Duodenal mucosa (tissue), 2 donors: ENCODE data around the gene ADCY9.

Source experiments
- H3K27ac ChIP-seq: one replicate; pipeline ENCODE4 v1.7.0; 2013; ENCODE audit warnings: low read depth, low read length
- H3K27me3 ChIP-seq, 2 donors: one replicate each; pipeline ENCODE4 v1.7.0; 2013; ENCODE audit warnings: low read length in 2 of 2, control low read depth in 1 of 2; ENCODE audit not compliant: insufficient read depth in 2 of 2, control insufficient read depth in 1 of 2
- H3K36me3 ChIP-seq, 2 donors: one replicate each; pipeline ENCODE4 v1.7.0; 2013; ENCODE audit warnings: low read length in 2 of 2, control low read depth in 1 of 2; ENCODE audit not compliant: insufficient read depth in 2 of 2, control insufficient read depth in 1 of 2
- H3K4me1 ChIP-seq, 2 donors: one replicate each; pipeline ENCODE4 v1.7.0; 2013; ENCODE audit warnings: low read length in 2 of 2, control low read depth in 1 of 2; ENCODE audit not compliant: insufficient read depth in 2 of 2, control insufficient read depth in 1 of 2
- H3K4me3 ChIP-seq, 2 donors: one replicate each; pipeline ENCODE4 v1.7.0; 2013; ENCODE audit warnings: low read length in 2 of 2, low read depth in 1 of 2
- H3K9ac ChIP-seq, 2 donors: one replicate each; pipeline ENCODE4 v1.7.0; 2013; ENCODE audit warnings: low read length in 2 of 2, low read depth in 1 of 2
- H3K9me3 ChIP-seq, 2 donors: one replicate each; pipeline ENCODE4 v1.7.0; 2013; ENCODE audit warnings: low read length in 2 of 2, control low read depth in 1 of 2; ENCODE audit not compliant: control insufficient read depth in 1 of 2

ADCY9 gene

DNA sequence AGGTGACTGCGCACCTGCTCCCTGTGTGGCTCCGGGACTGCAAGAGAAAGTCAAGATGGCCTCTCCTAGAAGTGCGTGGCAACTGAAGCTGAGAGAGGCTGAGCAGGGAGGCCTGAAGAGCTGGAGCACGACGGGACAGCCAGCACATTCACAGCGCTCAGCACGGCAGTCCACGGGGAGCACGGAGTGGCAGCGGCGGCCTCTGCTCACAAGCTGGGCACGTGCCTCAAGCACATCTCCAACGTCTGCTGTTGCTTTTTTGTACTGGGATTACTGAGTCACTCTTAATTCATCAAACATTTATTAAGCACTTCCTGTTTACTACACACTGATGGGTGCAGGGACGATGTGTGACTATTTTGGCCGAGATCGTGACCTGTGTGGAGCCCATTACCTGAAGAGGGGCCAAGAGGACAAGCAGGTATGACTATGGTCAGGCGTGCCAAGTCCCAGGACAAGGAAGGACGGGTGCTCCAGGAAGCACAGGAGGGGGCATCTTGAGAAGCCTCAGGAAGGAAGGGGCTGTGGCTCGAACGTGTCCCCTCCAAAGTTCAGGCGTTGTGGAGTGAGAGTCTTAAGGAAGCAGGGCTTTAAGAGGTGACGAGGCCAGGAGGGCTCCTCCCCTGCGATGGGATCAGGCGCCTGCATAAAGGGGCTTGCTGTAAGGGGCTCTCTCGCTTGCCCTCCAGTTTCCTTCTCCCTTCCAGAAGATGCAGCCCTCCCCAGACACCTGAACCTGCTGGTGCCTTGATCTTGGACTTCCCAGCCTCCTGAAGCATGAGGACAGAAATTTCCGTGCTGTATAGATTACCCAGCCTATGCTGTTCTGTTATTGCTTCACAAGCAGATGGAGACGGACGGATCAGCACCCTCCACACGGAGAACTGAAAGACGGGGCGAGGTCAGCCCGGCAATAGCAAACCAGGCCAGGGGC is 105.8 kb downstream of the ADCY9 start:
- H3K4me3 ChIP-seq = no peak overlapping the region
- H3K9me3 ChIP-seq = no peaks in the 10 kb centered on the region
- H3K27ac ChIP-seq = no peak overlapping the region
- no peaks in the 10 kb centered on the region for H3K36me3 ChIP-seq
- H3K27me3 ChIP-seq = no peaks in the 10 kb centered on the region
- peaks cover 19 to 28% of the 10 kb centered on the region in 2 donors for H3K4me1 ChIP-seq
- H3K9ac ChIP-seq = no peak overlapping the region

DNA sequence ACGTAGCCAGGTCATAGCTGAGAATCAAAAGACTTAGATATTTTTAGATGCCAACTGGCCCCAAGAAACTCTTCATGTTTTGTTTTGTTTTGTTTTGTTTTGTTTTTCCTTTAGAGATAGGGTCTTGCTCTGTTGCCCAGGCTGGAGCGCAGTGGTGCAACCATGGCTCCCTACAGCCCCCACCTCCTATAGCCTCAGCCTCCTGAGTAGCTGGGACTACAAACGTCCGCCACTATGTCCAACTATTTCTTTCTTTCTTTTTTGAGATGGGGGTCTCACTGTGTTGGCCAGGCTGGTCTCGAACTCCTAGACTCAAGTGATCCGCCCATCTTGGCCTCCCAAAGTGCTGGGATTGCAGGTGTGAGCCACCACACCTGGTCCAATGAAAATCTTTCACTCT is 107.1 kb downstream of the ADCY9 start:
- H3K9me3 ChIP-seq = no peaks in the 10 kb centered on the region

DNA sequence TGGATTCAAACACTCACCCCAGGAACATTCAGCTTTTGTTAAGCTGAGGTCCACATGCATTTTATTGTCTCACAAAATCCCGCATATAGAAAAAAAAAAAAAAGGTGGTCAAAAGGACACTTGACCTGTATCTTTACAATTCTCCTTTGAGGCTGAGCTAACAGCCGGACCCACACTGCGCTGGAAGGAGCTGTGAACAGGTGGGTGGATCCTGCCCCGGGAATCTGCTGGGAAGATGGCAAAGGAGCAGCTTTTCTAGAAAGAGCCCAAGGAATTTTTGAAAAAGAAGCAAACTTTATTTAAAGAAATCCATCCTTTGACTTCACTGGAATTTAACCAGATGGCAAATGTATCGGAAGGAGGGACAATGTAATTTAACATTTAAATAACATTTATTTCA is 108.1 kb downstream of the ADCY9 start:
- peaks cover 0 to under 1% of the 10 kb centered on the region in 2 donors for H3K36me3 ChIP-seq
- no peak overlapping the region for H3K4me3 ChIP-seq
- no peaks in the 10 kb centered on the region for H3K27me3 ChIP-seq
- peaks cover 19 to 24% of the 10 kb centered on the region in 2 donors for H3K4me1 ChIP-seq
- no peak overlapping the region for H3K27ac ChIP-seq
- H3K9ac ChIP-seq = no peak overlapping the region
- no peaks in the 10 kb centered on the region for H3K9me3 ChIP-seq

More for the DNA sequence above, 107.1 kb downstream of the ADCY9 start:
- Histone ChIP-seq H3K9ac (no peak overlapping the region), H3K36me3 (no peaks in the 10 kb centered on the region), H3K4me3 (no peak overlapping the region), H3K27me3 (no peaks in the 10 kb centered on the region), H3K27ac (no peak overlapping the region), H3K4me1 (peaks cover 19 to 24% of the 10 kb centered on the region in 2 donors)

DNA sequence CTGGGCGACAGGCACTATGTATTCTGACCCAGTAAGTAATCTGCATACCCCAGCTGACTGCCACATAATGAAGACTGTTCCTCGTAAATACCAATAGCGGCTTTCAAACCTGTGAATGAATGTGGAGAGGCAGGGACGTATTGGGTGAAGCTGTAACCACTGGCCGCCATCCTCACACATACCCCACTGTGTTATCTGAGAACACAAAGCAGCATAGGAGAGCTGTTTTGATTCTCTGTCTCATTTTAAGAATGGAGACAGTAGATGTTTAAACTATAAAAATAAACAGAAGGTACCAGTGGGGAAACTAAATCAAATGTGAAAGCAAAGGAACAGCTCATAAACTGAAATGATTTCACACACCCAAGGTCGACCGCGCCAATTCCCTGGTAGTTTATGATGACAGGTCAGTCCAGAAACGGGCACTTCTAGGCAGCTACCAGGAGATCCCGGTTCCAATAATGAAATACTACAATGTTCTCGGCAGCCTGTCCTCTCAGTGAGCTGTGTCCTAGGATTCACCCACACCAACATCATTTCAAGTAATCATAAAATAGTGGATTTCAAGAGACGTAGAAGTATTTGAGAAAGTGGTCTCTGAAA is 109.7 kb downstream of the ADCY9 start:
- H3K4me3 ChIP-seq = no peak overlapping the region
- peaks cover 0 to 3% of the 10 kb centered on the region in 2 donors for H3K36me3 ChIP-seq
- peaks cover 12% of the 10 kb centered on the region in 2 donors for H3K4me1 ChIP-seq
- no peak overlapping the region for H3K9ac ChIP-seq
- H3K9me3 ChIP-seq = no peaks in the 10 kb centered on the region
- H3K27me3 ChIP-seq = no peaks in the 10 kb centered on the region
- no peak overlapping the region for H3K27ac ChIP-seq

DNA sequence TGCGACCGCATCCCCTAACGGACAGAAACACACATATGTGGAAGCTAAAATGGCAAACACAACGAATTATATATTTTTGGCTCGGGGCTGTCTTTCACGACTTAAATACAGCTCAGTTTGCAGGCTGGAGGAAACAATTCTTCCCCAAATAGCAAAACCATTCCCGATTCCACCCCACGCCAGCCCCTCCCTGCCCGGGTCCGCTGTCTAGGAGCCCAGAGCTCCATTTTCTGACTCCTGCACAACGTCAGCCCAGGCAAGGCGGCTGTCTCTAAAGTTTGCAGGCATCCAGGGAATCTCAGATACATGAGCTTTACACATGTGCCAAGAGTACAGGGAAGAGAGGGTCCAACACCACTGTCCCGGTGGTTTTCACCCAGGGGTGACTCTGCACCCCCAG is 110.5 kb downstream of the ADCY9 start:
- no peak overlapping the region for H3K27ac ChIP-seq
- H3K4me3 ChIP-seq = no peak overlapping the region
- H3K9ac ChIP-seq = no peak overlapping the region
- H3K27me3 ChIP-seq = no peaks in the 10 kb centered on the region
- H3K9me3 ChIP-seq = no peaks in the 10 kb centered on the region
- H3K36me3 ChIP-seq = peaks cover 0 to 3% of the 10 kb centered on the region in 2 donors
- peaks cover 5% of the 10 kb centered on the region in 2 donors for H3K4me1 ChIP-seq

DNA sequence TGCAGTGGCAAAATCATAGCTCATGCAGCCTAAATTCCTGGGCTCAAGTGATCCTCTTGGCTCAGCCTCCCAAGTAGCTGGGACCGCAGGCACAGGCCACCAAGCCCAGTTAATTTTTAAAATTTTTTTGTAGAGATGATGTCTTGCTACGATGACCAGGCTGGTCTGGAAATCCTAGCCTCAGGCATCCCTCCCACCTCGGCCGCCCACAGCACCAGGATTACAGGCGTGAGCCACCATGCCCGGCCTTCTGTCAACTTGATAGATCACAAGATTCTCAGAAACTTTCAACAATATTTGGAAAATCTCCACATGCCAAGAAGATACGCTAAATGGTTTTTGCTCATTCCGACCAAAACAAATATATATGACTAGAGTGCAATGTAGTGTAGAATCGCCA is 111.0 kb downstream of the ADCY9 start:
- Histone ChIP-seq H3K4me3 (no peak overlapping the region), H3K9me3 (no peaks in the 10 kb centered on the region), H3K9ac (no peak overlapping the region), H3K27ac (no peak overlapping the region), H3K36me3 (peaks cover 0 to 3% of the 10 kb centered on the region in 2 donors), H3K27me3 (no peaks in the 10 kb centered on the region), H3K4me1 (peaks cover under 1 to 4% of the 10 kb centered on the region in 2 donors)

DNA sequence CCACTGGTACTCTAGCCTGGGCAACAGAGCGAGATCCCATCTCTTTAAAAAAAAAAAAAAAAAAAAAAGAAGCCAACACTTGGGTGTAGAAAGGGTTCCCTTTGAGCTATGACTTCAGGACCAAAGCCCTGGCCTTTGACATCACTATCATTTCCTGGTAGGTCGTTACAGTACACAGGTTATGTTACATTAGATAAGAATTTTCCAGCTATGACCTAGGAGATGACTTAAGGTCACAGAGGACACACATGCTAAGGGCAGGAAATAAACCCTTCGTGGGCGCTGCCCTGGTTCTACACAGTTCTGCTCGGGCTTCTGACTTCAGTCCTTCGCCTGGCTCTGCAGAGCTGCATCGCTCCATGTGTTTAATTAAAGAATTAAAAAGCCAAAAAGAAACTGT is 112.0 kb downstream of the ADCY9 start:
- Histone ChIP-seq H3K9me3 (no peaks in the 10 kb centered on the region), H3K4me3 (no peak overlapping the region), H3K9ac (no peak overlapping the region), H3K27me3 (no peaks in the 10 kb centered on the region), H3K4me1 (peaks cover 0 to 9% of the 10 kb centered on the region in 2 donors), H3K27ac (no peak overlapping the region), H3K36me3 (peaks cover 0 to 3% of the 10 kb centered on the region in 2 donors)

DNA sequence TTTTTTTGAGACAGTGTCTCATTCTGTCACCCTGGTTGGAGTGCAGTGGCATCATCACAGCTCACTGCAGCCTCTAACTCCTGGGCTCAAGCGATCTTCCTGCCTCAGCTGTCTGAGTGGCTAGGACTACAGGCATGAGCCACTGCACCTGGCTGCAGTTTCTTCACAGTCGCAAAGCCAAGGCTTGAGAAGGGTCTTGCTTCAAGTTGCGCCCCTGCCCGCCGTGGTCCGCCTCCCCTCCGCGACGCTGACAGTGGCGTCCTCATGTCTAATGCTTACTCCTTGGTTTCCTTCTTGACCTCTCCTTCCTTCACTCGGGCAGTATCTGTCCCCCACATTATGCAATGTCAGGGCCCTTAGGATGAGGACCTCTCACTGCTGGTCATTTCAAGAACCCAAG is 112.7 kb downstream of the ADCY9 start:
- H3K9me3 ChIP-seq = no peaks in the 10 kb centered on the region
- no peaks in the 10 kb centered on the region for H3K27me3 ChIP-seq
- peaks cover 0 to 12% of the 10 kb centered on the region in 2 donors for H3K4me1 ChIP-seq
- H3K9ac ChIP-seq = no peak overlapping the region
- H3K36me3 ChIP-seq = peaks cover 0 to 3% of the 10 kb centered on the region in 2 donors
- no peak overlapping the region for H3K27ac ChIP-seq
- H3K4me3 ChIP-seq = no peak overlapping the region

DNA sequence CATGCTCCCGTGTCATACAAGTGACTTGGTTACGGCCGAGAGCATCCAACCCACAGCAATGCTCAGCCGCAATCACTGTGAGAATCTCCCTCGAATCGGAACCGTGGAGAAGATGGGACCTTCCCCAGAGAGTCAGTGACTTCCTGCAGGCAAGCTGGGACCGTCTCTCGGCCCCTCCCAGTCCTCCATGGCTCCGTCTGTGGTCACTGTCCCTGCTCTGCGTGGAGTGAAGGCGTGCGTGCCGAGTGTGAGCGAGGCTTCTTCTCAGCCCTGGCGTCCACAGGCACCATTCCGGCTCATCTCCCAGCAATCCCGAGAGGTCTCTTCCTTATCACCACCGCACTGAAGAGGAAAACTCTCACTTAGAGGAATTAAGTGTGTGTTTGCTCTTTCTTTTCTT is 113.1 kb downstream of the ADCY9 start:
- Histone ChIP-seq H3K9ac (no peak overlapping the region), H3K4me3 (no peak overlapping the region), H3K4me1 (peaks cover 0 to 12% of the 10 kb centered on the region in 2 donors), H3K9me3 (no peaks in the 10 kb centered on the region), H3K27me3 (no peaks in the 10 kb centered on the region), H3K36me3 (peaks cover 0 to 3% of the 10 kb centered on the region in 2 donors), H3K27ac (no peak overlapping the region)

DNA sequence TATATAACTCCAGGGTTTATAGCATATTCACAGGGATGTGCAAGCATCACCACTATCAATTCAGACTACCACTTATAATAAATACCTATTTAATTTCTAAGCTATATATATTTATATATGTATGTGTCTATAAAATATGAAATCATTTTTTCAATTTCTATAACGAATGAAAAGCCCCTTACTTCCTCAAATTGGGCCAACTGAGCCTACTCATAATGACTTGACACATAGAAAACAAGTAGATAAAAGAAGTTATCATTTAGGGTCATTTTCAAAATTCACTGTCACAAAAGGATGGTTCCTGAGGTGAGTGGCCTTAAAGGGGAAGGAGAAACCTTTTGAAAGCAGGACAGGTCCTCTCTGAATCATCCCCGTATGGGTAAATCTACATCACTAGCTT is 114.1 kb downstream of the ADCY9 start:
- H3K27ac ChIP-seq = no peak overlapping the region

More for the DNA sequence above, 114.1 kb downstream of the ADCY9 start:
- H3K4me3 ChIP-seq = no peak overlapping the region
- H3K36me3 ChIP-seq = peaks cover 0 to 3% of the 10 kb centered on the region in 2 donors
- no peaks in the 10 kb centered on the region for H3K9me3 ChIP-seq
- H3K4me1 ChIP-seq = peaks cover 0 to 12% of the 10 kb centered on the region in 2 donors
- H3K27me3 ChIP-seq = no peaks in the 10 kb centered on the region
- H3K9ac ChIP-seq = no peak overlapping the region
